ENCODE data around the gene NRM.
"Not testable (repeated sequence)": the region's sequence is repeated elsewhere in the genome, so short reads cannot be mapped to it uniquely, and the experiment has no call there.

NRM gene

GRCh38 chr6:30681766-30682142 is 9.0 kb downstream of the NRM start:
- H3K9me3 ChIP-seq (ENCODE audit: control insufficient read depth, insufficient read depth, low read length) = no peaks in the 10 kb centered on the region
- peaks cover 8% of the 10 kb centered on the region; the same call in 1 of the 2 replicates for H3K4me1 ChIP-seq (ENCODE audit: control insufficient read depth, insufficient read depth, low read length)
- H3K27me3 ChIP-seq (ENCODE audit: control insufficient read depth, insufficient read depth, low read length) = no peaks in the 10 kb centered on the region
- no peaks in the 10 kb centered on the region for H3K36me3 ChIP-seq (ENCODE audit: control insufficient read depth, insufficient read depth, low read length)
- no peak overlapping the region for H3K4me3 ChIP-seq (ENCODE audit: low read length)
- H3K27ac ChIP-seq (ENCODE audit: low read length) = no peak overlapping the region
- DNase-seq (ENCODE audit: low read depth, low spot score) = no peak
- no CpG with 5 or more reads among the region's 4 CpGs for whole genome bisulfite sequencing (ENCODE audit: insufficient coverage, insufficient read length)

- H3K4me3 ChIP-seq (ENCODE audit: low read length) = no peak overlapping the region
Measured at GRCh38 chr6:30679765-30680535, 10.8 kb downstream of the NRM start.

GRCh38 chr6:30678964-30679726 is 11.6 kb downstream of the NRM start:
- Histone ChIP-seq H3K27ac (ENCODE audit: low read length) (no peak overlapping the region), H3K9me3 (ENCODE audit: control insufficient read depth, insufficient read depth, low read length) (no peaks in the 10 kb centered on the region), H3K27me3 (ENCODE audit: control insufficient read depth, insufficient read depth, low read length) (no peaks in the 10 kb centered on the region), H3K4me1 (ENCODE audit: control insufficient read depth, insufficient read depth, low read length) (0 out of 2 replicates have a peak, but pooled peaks cover 3% of the 10 kb centered on the region), H3K4me3 (ENCODE audit: low read length) (no peak overlapping the region), H3K36me3 (ENCODE audit: control insufficient read depth, insufficient read depth, low read length) (no peaks in the 10 kb centered on the region)
- peak; percentile 72 for DNase-seq (ENCODE audit: low read depth, low spot score)
- WGBS (ENCODE audit: insufficient coverage, insufficient read length) = no CpG with 5 or more reads among the region's 31 CpGs

More at GRCh38 chr6:30679765-30680535, 10.8 kb downstream of the NRM start:
- DNase-seq (ENCODE audit: low read depth, low spot score) = no peak
- no CpG with 5 or more reads among the region's 7 CpGs for WGBS (ENCODE audit: insufficient coverage, insufficient read length)
- H3K9me3 ChIP-seq (ENCODE audit: control insufficient read depth, insufficient read depth, low read length) = no peaks in the 10 kb centered on the region
- no peaks in the 10 kb centered on the region for H3K27me3 ChIP-seq (ENCODE audit: control insufficient read depth, insufficient read depth, low read length)
- H3K4me1 ChIP-seq (ENCODE audit: control insufficient read depth, insufficient read depth, low read length) = 0 out of 2 replicates have a peak, but pooled peaks cover 5% of the 10 kb centered on the region
- H3K27ac ChIP-seq (ENCODE audit: low read length) = no peak overlapping the region
- no peaks in the 10 kb centered on the region for H3K36me3 ChIP-seq (ENCODE audit: control insufficient read depth, insufficient read depth, low read length)

DNA sequence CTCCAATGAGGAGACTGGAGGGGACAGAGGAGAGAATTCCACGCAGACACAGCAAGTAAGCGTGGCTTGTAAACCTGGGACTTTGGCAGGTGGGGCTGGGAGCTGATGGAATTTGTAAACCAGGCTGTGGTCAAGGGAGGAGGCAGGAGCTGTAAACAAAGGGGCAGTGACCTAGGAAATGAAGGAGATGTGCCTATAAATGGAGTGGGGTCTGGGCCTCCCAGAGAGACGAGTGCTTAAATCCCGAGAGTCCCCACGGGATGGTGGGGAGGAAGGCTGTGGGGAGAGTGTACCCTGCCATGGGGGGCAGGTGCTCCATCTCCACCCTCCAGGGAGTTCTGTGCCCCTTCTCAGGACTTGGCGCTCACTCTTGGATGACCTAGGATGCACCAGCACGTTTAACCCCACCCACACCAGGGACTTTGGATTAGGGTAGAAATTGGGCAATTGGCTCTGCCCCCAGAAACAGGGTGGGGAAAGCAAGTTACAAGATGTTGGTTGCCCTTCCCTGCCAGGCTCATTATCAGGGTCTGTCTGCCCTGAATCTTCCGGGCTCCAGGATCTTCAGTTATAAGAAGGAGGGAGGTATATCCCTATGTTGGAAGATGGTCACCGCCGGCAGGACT is 14.0 kb downstream of the NRM start:
- H3K27ac ChIP-seq (ENCODE audit: low read length) = no peak overlapping the region
- H3K36me3 ChIP-seq (ENCODE audit: control insufficient read depth, insufficient read depth, low read length) = no peaks in the 10 kb centered on the region
- no peaks in the 10 kb centered on the region for H3K9me3 ChIP-seq (ENCODE audit: control insufficient read depth, insufficient read depth, low read length)
- no peaks in the 10 kb centered on the region for H3K27me3 ChIP-seq (ENCODE audit: control insufficient read depth, insufficient read depth, low read length)
- DNase-seq (ENCODE audit: low read depth, low spot score) = no peak
- H3K4me3 ChIP-seq (ENCODE audit: low read length) = no peak overlapping the region
- WGBS (ENCODE audit: insufficient coverage, insufficient read length) = no CpG with 5 or more reads among the region's 10 CpGs
- H3K4me1 ChIP-seq (ENCODE audit: control insufficient read depth, insufficient read depth, low read length) = no peaks in the 10 kb centered on the region

- Histone ChIP-seq H3K4me3 (ENCODE audit: low read length) (peak within 1 kb of the TSS; percentile 99), H3K9me3 (ENCODE audit: control insufficient read depth, insufficient read depth, low read length) (no peaks in the 10 kb centered on the region), H3K27ac (ENCODE audit: low read length) (no peak within 1 kb of the TSS), H3K36me3 (ENCODE audit: control insufficient read depth, insufficient read depth, low read length) (peaks cover 2% of the 10 kb centered on the region; the same call in 1 of the 2 replicates), H3K4me1 (ENCODE audit: control insufficient read depth, insufficient read depth, low read length) (no peaks in the 10 kb centered on the region), H3K27me3 (ENCODE audit: control insufficient read depth, insufficient read depth, low read length) (no peaks in the 10 kb centered on the region)
- DNase-seq (ENCODE audit: low read depth, low spot score) = peak; percentile 91
- no CpG with 5 or more reads among the region's 57 CpGs for WGBS (ENCODE audit: insufficient coverage, insufficient read length)
Measured at GRCh38 chr6:30672445-30673253, 18.1 kb downstream of the NRM start, which contains the start of gene DHX16. Gene DHX16 (minus strand): TSS chr6:30673006. CDS start chr6:30672841, 165 bp downstream.

DNA sequence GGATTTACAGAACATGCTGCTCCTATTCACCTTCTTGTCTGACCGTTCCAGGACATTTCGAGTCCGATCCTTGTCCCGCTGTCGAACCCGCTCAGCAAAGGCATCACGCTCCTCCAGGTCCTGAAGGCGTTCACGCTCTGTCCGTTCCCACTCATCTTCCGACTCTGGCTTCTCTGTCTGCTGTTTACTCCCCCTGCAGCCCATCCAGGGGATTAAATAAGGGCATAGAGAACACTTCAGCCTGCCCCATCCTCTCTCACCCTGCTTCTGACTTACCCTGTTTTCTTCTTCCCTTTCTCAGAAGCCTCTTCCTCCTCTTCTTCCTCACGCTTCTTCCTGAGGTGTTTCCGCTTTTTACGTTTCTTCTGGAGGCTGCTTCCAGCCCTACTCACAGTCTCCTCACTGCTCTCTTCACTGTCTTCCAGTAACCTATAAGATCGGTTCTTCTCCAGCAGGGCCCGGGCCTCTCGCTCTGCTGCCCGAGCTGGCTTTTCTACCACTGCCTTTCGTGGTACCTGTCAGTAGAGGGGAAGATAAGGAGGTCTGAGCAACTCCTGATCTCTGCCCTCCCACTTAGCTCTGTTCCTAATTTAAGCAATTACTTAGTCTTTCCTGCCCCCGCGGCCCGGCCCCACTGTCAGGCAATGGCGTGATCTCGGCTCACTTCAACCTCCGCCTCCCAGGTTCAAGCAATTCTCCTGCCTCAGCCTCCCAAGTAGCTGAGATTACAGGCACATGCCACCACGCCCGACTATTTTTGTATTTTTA is 19.8 kb downstream of the NRM start:
- H3K9me3 ChIP-seq (ENCODE audit: control insufficient read depth, insufficient read depth, low read length) = no peaks in the 10 kb centered on the region
- H3K27ac ChIP-seq (ENCODE audit: low read length) = no peak overlapping the region
- DNase-seq (ENCODE audit: low read depth, low spot score) = no peak
- H3K4me1 ChIP-seq (ENCODE audit: control insufficient read depth, insufficient read depth, low read length) = no peaks in the 10 kb centered on the region
- no peak overlapping the region for H3K4me3 ChIP-seq (ENCODE audit: low read length)
- WGBS (ENCODE audit: insufficient coverage, insufficient read length) = no CpG with 5 or more reads among the region's 27 CpGs
- peaks cover 2% of the 10 kb centered on the region; the same call in 1 of the 2 replicates for H3K36me3 ChIP-seq (ENCODE audit: control insufficient read depth, insufficient read depth, low read length)
- no peaks in the 10 kb centered on the region for H3K27me3 ChIP-seq (ENCODE audit: control insufficient read depth, insufficient read depth, low read length)

DNA sequence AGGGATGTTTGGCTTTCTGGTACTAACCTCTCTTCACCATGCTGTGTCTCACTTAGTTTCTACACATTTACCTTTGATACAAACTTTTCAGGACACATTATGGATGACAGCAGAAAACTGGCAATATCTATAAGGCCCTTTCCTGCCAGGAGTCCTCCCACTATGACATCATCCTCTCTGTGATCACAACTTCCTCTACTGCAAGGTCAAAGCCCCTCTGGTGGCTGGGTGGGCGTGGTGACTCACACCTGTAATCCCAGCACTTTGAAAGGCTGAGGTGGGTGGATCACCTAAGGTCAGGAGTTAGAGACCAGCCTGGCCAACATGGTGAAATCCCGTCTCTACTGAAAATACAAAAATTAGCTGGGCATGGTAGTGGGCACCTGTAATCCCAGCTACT is 24.5 kb downstream of the NRM start:
- WGBS (ENCODE audit: insufficient coverage, insufficient read length) = no CpG with 5 or more reads among the region's 2 CpGs
- H3K4me1 ChIP-seq (ENCODE audit: control insufficient read depth, insufficient read depth, low read length); H3K27ac ChIP-seq (ENCODE audit: low read length); H3K9me3 ChIP-seq (ENCODE audit: control insufficient read depth, insufficient read depth, low read length); H3K4me3 ChIP-seq (ENCODE audit: low read length); DNase-seq (ENCODE audit: low read depth, low spot score); H3K27me3 ChIP-seq (ENCODE audit: control insufficient read depth, insufficient read depth, low read length): not testable (repeated sequence)
- peaks cover 21% of the 10 kb centered on the region for H3K36me3 ChIP-seq (ENCODE audit: control insufficient read depth, insufficient read depth, low read length)

GRCh38 chr6:30664994-30665767 is 25.6 kb downstream of the NRM start:
- no peak overlapping the region for H3K4me3 ChIP-seq (ENCODE audit: low read length)
- DNase-seq (ENCODE audit: low read depth, low spot score) = no peak
- no peak overlapping the region for H3K27ac ChIP-seq (ENCODE audit: low read length)
- WGBS (ENCODE audit: insufficient coverage, insufficient read length) = no CpG with 5 or more reads among the region's 34 CpGs
- no peaks in the 10 kb centered on the region for H3K27me3 ChIP-seq (ENCODE audit: control insufficient read depth, insufficient read depth, low read length)
- peaks cover 21% of the 10 kb centered on the region for H3K36me3 ChIP-seq (ENCODE audit: control insufficient read depth, insufficient read depth, low read length)
- H3K4me1 ChIP-seq (ENCODE audit: control insufficient read depth, insufficient read depth, low read length) = no peaks in the 10 kb centered on the region
- no peaks in the 10 kb centered on the region for H3K9me3 ChIP-seq (ENCODE audit: control insufficient read depth, insufficient read depth, low read length)

- H3K4me3 ChIP-seq (ENCODE audit: low read length); H3K4me1 ChIP-seq (ENCODE audit: control insufficient read depth, insufficient read depth, low read length); H3K9me3 ChIP-seq (ENCODE audit: control insufficient read depth, insufficient read depth, low read length); H3K27ac ChIP-seq (ENCODE audit: low read length); H3K27me3 ChIP-seq (ENCODE audit: control insufficient read depth, insufficient read depth, low read length); DNase-seq (ENCODE audit: low read depth, low spot score): not testable (repeated sequence)
- H3K36me3 ChIP-seq (ENCODE audit: control insufficient read depth, insufficient read depth, low read length) = peaks cover 36% of the 10 kb centered on the region
- no CpG with 5 or more reads among the region's 5 CpGs for whole genome bisulfite sequencing (ENCODE audit: insufficient coverage, insufficient read length)
Measured at GRCh38 chr6:30657922-30658321, 32.9 kb downstream of the NRM start.

Data from iPS DF 6.9 (cell line).